H9 (cell line): ENCODE results near the gene SLC2A3. TPM values are rescaled to one million over a fixed set of nuclear protein-coding genes. Genes with fewer than 3 reads are reported as not detected.

Experiments used
- DNase-seq: peaks from one replicate; pipeline ENCODE4 v3.0.0-alpha.2; 2017
- H2AFZ ChIP-seq: one replicate; pipeline ENCODE4 v1.6.1; 2013; ENCODE audit warnings: mild to moderate bottlenecking, low read length, control low read depth, moderate library complexity
- H2AK5ac ChIP-seq: 2 replicates; pipeline ENCODE4 v1.6.1; 2013; ENCODE audit warnings: low read length, control low read depth, mixed read lengths; ENCODE audit not compliant: insufficient read length
- H2BK120ac ChIP-seq: one replicate; pipeline ENCODE4 v1.6.1; 2013; ENCODE audit warnings: low read depth, mild to moderate bottlenecking, low read length, control low read depth, inconsistent platforms; ENCODE audit not compliant: poor library complexity, severe bottlenecking
- H2BK12ac ChIP-seq: 2 replicates; pipeline ENCODE4 v1.6.1; 2013; ENCODE audit warnings: low read length, control low read depth, mixed read lengths, low read depth; ENCODE audit not compliant: insufficient read length
- H2BK15ac ChIP-seq: 2 replicates; pipeline ENCODE4 v1.6.1; 2013; ENCODE audit warnings: low read depth, low read length, control low read depth
- H2BK20ac ChIP-seq: one replicate; pipeline ENCODE4 v1.6.1; 2013; ENCODE audit warnings: low read depth, mild to moderate bottlenecking, low read length, control low read depth, inconsistent platforms; ENCODE audit not compliant: poor library complexity, severe bottlenecking
- H2BK5ac ChIP-seq: 2 replicates; pipeline ENCODE4 v1.6.1; 2013; ENCODE audit warnings: low read length, control low read depth, mixed read lengths; ENCODE audit not compliant: insufficient read length
- H3K14ac ChIP-seq: 2 replicates; pipeline ENCODE4 v1.6.1; 2013; ENCODE audit warnings: low read length, control low read depth; ENCODE audit not compliant: insufficient read depth
- H3K18ac ChIP-seq: 2 replicates; pipeline ENCODE4 v1.6.1; 2013; ENCODE audit warnings: low read depth, mild to moderate bottlenecking, mixed read lengths, low read length, control low read depth; ENCODE audit not compliant: insufficient read length
- H3K23ac ChIP-seq: 2 replicates; pipeline ENCODE4 v1.6.1; 2013; ENCODE audit warnings: low read length, control low read depth, mixed read lengths, low read depth; ENCODE audit not compliant: insufficient read length
- H3K23me2 ChIP-seq: 2 replicates; pipeline ENCODE4 v1.6.1; 2013; ENCODE audit warnings: low read depth, mild to moderate bottlenecking, mixed read lengths, low read length, control low read depth; ENCODE audit not compliant: insufficient read length, poor library complexity, severe bottlenecking
- H3K27ac ChIP-seq: 2 replicates; pipeline ENCODE4 v1.5.1; 2013; ENCODE audit warnings: low read length, control low read depth, mixed read lengths, low read depth; ENCODE audit not compliant: insufficient read length
- H3K27me3 ChIP-seq: 2 replicates; pipeline ENCODE4 v1.6.1; 2013; ENCODE audit warnings: low read length, control low read depth, inconsistent platforms; ENCODE audit not compliant: insufficient read depth
- H3K4ac ChIP-seq: 2 replicates; pipeline ENCODE4 v1.6.1; 2013; ENCODE audit warnings: low read depth, mild to moderate bottlenecking, control low read depth, inconsistent platforms, low read length, moderate library complexity
- H3K4me1 ChIP-seq: 2 replicates; pipeline ENCODE4 v1.6.1; 2013; ENCODE audit warnings: low read length, control low read depth, inconsistent platforms; ENCODE audit not compliant: insufficient read depth
- H3K4me2 ChIP-seq: 2 replicates; pipeline ENCODE4 v1.6.1; 2013; ENCODE audit warnings: low read length, control low read depth, mixed read lengths; ENCODE audit not compliant: insufficient read length, insufficient read depth
- H3K56ac ChIP-seq: 2 replicates; pipeline ENCODE4 v1.6.1; 2013; ENCODE audit warnings: low read depth, mild to moderate bottlenecking, mixed read lengths, low read length, control low read depth; ENCODE audit not compliant: insufficient read length
- H3K79me1 ChIP-seq: 2 replicates; pipeline ENCODE4 v1.6.1; 2013; ENCODE audit warnings: low read depth, mild to moderate bottlenecking, moderate library complexity, low read length, control low read depth, inconsistent platforms; ENCODE audit not compliant: insufficient read depth, poor library complexity, severe bottlenecking
- H3K79me2 ChIP-seq: 2 replicates; pipeline ENCODE4 v1.6.1; 2013; ENCODE audit warnings: low read length, control low read depth, inconsistent platforms; ENCODE audit not compliant: insufficient read depth
- H3K9ac ChIP-seq: 2 replicates; pipeline ENCODE4 v1.6.1; 2013; ENCODE audit warnings: low read length, control low read depth, mixed read lengths; ENCODE audit not compliant: insufficient read length; ENCODE audit errors: extremely low read depth
- H3K9me3 ChIP-seq: one replicate; pipeline ENCODE4 v1.6.1; 2013; ENCODE audit warnings: low read depth, low read length, inconsistent platforms; ENCODE audit not compliant: control insufficient read depth
- H3T11ph ChIP-seq: one replicate; pipeline ENCODE4 v1.6.1; 2013; ENCODE audit warnings: mild to moderate bottlenecking, low read length, control low read depth, inconsistent platforms
- H4K20me1 ChIP-seq: one replicate; pipeline ENCODE4 v1.6.1; 2013; ENCODE audit not compliant: control insufficient read depth, insufficient read length, insufficient read depth
- H4K5ac ChIP-seq: 2 replicates; pipeline ENCODE4 v1.6.1; 2013; ENCODE audit warnings: low read depth, mild to moderate bottlenecking, mixed read lengths, low read length, control low read depth; ENCODE audit not compliant: insufficient read length
- H4K8ac ChIP-seq: replicated peaks from 2 replicates; pipeline ENCODE4 v1.6.1; 2013; ENCODE audit warnings: low read length, control low read depth, mixed read lengths, low read depth; ENCODE audit not compliant: insufficient read length
- H4K91ac ChIP-seq: 2 replicates; pipeline ENCODE4 v1.6.1; 2013; ENCODE audit warnings: low read depth, mild to moderate bottlenecking, moderate library complexity, mixed read lengths, low read length, control low read depth; ENCODE audit not compliant: insufficient read length
- H3K27ac Mint-ChIP-seq, 3 experiments: 2 replicates in 2 of 3; 3 replicates in 1 of 3; pipeline ENCODE4 v1.8.0; 2020 to 2021; ENCODE audit warnings: mixed read lengths in 3 of 3, mild to moderate bottlenecking in 1 of 3, moderate library complexity in 1 of 3
- H3K27me3 Mint-ChIP-seq: 2 replicates; pipeline ENCODE4 v1.8.0; 2021; ENCODE audit warnings: low read depth, mild to moderate bottlenecking, moderate library complexity, mixed read lengths
- H3K36me3 Mint-ChIP-seq, 3 experiments: 2 replicates in 2 of 3; 3 replicates in 1 of 3; pipeline ENCODE4 v1.8.0; 2020 to 2021; ENCODE audit warnings: low read depth in 3 of 3, mixed read lengths in 3 of 3; ENCODE audit not compliant: insufficient read depth in 1 of 3
- H3K4me1 Mint-ChIP-seq, 2 experiments: 2 replicates each; pipeline ENCODE4 v1.8.0; 2020; ENCODE audit warnings: mixed read lengths in 2 of 2
- H3K4me3 Mint-ChIP-seq, 2 experiments: 2 replicates in 1 of 2; 3 replicates in 1 of 2; pipeline ENCODE4 v1.8.0; 2020 to 2021; ENCODE audit warnings: mild to moderate bottlenecking in 2 of 2, mixed read lengths in 2 of 2, moderate library complexity in 1 of 2
- H3K9me3 Mint-ChIP-seq, 2 experiments: 2 replicates in 1 of 2; 3 replicates in 1 of 2; pipeline ENCODE4 v1.8.0; 2020; ENCODE audit warnings: mild to moderate bottlenecking in 2 of 2, mixed read lengths in 2 of 2, moderate library complexity in 1 of 2
- WGBS: extraction: QIAGEN DNeasy Blood & Tissue Kit; methylation state at CpG from one replicate; pipeline ENCODE4 v1.1.7; 2013; ENCODE audit warnings: missing lambda C conversion rate, low lambda C conversion rate, mixed read lengths; ENCODE audit not compliant: insufficient read length; ENCODE audit errors: extremely low coverage; 5-methylcytosine and 5-hydroxymethylcytosine counted together
- total RNA-seq: library from RNA; stranded (reverse); gene quantifications from 2 replicates; pipeline ENCODE4 v1.2.1, GENCODE V29; 2021
- TF ChIP-seq, protein P1 (sequence below): fragments of 200-600 bp; sonication (generic); conservative IDR thresholded peaks from 3 replicates; pipeline ENCODE4 v1.8.0; 2021; ENCODE audit warnings: antibody characterized with exemption, mild to moderate bottlenecking

Gene SLC2A3
- total RNA-seq, 1 experiment from 2014 or later, result 569 TPM

DNA sequence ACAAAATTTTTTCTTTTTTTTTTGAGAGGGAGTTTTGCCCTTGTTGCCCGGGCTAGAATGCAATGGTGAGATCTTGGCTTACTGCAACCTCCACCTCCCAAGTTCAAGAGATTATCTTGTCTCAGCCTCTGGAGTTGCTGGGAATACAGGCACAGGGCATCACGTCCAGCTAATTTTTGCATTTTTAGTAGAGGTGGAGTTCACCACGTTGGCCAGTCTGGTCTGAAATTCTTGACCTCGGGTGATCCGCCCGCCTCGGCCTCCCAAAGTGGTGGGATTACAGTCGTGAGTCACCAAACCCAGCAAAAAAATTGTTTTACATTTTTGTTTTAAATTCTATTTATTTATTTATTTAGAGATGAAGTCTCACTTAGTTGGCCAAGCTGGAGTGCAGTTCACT is 58.6 kb downstream of the SLC2A3 start:
- no peaks in the 10 kb centered on the region for H4K20me1 ChIP-seq
- Mint-ChIP-seq H3K36me3 (peaks cover 0 to 8% (median 7%) of the 10 kb centered on the region in 3 experiments; a peak in 5 of 7 replicates), H3K4me3 (no peak overlapping the region), H3K27me3 (no peaks in the 10 kb centered on the region), H3K9me3 (peaks cover 0 to 7% of the 10 kb centered on the region in 2 experiments; a peak in 2 of 5 replicates), H3K27ac (no peak overlapping the region; a peak in 1 of 7 replicates), H3K4me1 (peaks cover 11% of the 10 kb centered on the region in 2 experiments)
- no peak overlapping the region for H3K9ac ChIP-seq
- no peaks in the 10 kb centered on the region for H3K79me1 ChIP-seq
- H3K79me2 ChIP-seq, result no peaks in the 10 kb centered on the region
- H4K5ac ChIP-seq, result no peak overlapping the region
- H3K4ac ChIP-seq, result no peak overlapping the region
- H3K23ac ChIP-seq, result no peak overlapping the region
- H4K91ac ChIP-seq, result no peak overlapping the region
- H3T11ph ChIP-seq, result no peak overlapping the region
- WGBS, result no CpG with 5 or more reads among the region's 8 CpGs
- TF ChIP-seq, protein P1, sequence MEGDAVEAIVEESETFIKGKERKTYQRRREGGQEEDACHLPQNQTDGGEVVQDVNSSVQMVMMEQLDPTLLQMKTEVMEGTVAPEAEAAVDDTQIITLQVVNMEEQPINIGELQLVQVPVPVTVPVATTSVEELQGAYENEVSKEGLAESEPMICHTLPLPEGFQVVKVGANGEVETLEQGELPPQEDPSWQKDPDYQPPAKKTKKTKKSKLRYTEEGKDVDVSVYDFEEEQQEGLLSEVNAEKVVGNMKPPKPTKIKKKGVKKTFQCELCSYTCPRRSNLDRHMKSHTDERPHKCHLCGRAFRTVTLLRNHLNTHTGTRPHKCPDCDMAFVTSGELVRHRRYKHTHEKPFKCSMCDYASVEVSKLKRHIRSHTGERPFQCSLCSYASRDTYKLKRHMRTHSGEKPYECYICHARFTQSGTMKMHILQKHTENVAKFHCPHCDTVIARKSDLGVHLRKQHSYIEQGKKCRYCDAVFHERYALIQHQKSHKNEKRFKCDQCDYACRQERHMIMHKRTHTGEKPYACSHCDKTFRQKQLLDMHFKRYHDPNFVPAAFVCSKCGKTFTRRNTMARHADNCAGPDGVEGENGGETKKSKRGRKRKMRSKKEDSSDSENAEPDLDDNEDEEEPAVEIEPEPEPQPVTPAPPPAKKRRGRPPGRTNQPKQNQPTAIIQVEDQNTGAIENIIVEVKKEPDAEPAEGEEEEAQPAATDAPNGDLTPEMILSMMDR, result no peak
- H3K27ac ChIP-seq, result no peak overlapping the region
- no peak overlapping the region for H2BK120ac ChIP-seq
- no peaks in the 10 kb centered on the region for H3K23me2 ChIP-seq
- H3K56ac ChIP-seq, result no peak overlapping the region
- H2BK5ac ChIP-seq, result no peak overlapping the region
- H3K4me2 ChIP-seq, result no peak overlapping the region
- no peak for DNase-seq
- no peak overlapping the region for H2BK20ac ChIP-seq
- no peak overlapping the region for H2AK5ac ChIP-seq
- no peak overlapping the region for H2BK12ac ChIP-seq
- H4K8ac ChIP-seq, result no peak overlapping the region
- no peaks in the 10 kb centered on the region for H3K9me3 ChIP-seq
- no peak overlapping the region for H3K14ac ChIP-seq
- H2AFZ ChIP-seq, result no peak overlapping the region
- H3K27me3 ChIP-seq, result no peaks in the 10 kb centered on the region
- no peak overlapping the region for H2BK15ac ChIP-seq
- H3K18ac ChIP-seq, result no peak overlapping the region
- no peaks in the 10 kb centered on the region for H3K4me1 ChIP-seq
